Bronchial epithelial cell (primary cell): ENCODE data around the gene ISCU. TPM values are rescaled to one million over a fixed set of nuclear protein-coding genes. Genes with fewer than 3 reads are reported as not detected.

ENCODE experiments used
- DNase-seq: peaks from one replicate; pipeline ENCODE4 v3.0.0-alpha.2; 2010; ENCODE audit warnings: low read depth
- FAIRE-seq: peaks from 2 replicates; lab custom pipeline; 2011; peaks lifted over from hg19 to GRCh38; lab: Jason Lieb, UNC
- H3K27me3 ChIP-seq: 2 replicates; pipeline ENCODE4 v1.5.1; 2011; ENCODE audit warnings: low read length; ENCODE audit not compliant: control insufficient read depth, insufficient read depth
- H3K36me3 ChIP-seq: 2 replicates; pipeline ENCODE4 v1.5.1; 2011; ENCODE audit warnings: low read length; ENCODE audit not compliant: control insufficient read depth, insufficient read depth
- H3K4me3 ChIP-seq: 2 replicates; pipeline ENCODE4 v1.5.1; 2011; ENCODE audit warnings: mild to moderate bottlenecking, low read depth, low read length, control low read depth
- total RNA-seq: library from RNA; depleted of rRNA; stranded (reverse); fragments of >200 nt; gene quantifications from 2 replicates; pipeline ENCODE4 v1.2.1, GENCODE V29; 2014
- TF ChIP-seq, protein P1 (sequence below): IDR thresholded peaks from 2 replicates; pipeline ENCODE4 v1.5.1; 2011; ENCODE audit warnings: mild to moderate bottlenecking, moderate library complexity, low read length, control low read depth, inconsistent platforms; ENCODE audit not compliant: insufficient read depth, severe bottlenecking

ISCU gene
- total RNA-seq, 1 donor from 2014 or later, result 155 TPM

DNA sequence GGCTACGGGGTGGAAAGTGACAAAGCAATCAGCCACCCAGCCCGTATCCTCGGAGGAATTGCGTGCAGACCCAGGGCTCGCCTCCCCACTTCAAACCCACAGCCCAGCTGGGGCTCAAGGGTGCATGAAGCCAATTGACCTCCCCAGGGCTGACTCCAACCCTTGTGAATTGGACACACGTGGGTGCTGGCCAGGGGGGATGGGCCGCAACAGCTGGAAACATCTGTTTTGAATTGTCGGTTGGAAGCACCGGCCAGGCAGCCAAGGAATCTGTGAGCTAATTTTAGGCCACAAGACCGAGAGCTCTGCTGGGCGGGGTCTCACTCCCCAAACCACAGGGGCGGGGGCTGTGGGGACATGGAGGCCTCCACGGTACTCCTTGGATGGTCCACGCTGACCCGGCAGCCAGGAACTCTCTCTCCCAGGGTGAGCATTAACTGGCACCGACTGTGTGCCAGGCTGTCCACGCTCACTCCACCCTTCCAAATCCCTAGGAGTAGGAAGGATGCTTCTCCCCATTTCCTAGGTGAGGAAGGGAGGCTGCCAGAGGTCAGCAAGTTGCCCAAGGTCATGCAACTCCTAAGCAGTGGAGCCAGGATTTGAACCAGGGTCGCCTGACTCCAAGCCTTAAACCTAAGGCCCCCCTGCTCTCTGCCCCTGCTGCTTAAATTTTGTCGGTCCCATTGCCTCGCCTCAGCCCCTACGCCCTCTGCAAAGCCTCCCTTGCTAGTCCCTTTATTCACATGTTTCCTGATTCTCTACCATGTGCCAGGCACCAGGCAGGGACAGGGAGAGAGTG is 47.3 kb downstream of the ISCU start:
- DNase-seq (no peak), FAIRE-seq (no peak)
- TF ChIP-seq, protein P1, sequence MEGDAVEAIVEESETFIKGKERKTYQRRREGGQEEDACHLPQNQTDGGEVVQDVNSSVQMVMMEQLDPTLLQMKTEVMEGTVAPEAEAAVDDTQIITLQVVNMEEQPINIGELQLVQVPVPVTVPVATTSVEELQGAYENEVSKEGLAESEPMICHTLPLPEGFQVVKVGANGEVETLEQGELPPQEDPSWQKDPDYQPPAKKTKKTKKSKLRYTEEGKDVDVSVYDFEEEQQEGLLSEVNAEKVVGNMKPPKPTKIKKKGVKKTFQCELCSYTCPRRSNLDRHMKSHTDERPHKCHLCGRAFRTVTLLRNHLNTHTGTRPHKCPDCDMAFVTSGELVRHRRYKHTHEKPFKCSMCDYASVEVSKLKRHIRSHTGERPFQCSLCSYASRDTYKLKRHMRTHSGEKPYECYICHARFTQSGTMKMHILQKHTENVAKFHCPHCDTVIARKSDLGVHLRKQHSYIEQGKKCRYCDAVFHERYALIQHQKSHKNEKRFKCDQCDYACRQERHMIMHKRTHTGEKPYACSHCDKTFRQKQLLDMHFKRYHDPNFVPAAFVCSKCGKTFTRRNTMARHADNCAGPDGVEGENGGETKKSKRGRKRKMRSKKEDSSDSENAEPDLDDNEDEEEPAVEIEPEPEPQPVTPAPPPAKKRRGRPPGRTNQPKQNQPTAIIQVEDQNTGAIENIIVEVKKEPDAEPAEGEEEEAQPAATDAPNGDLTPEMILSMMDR, result no peak
- Histone ChIP-seq H3K27me3 (no peaks in the 10 kb centered on the region), H3K4me3 (no peak overlapping the region), H3K36me3 (no peaks in the 10 kb centered on the region)

DNA sequence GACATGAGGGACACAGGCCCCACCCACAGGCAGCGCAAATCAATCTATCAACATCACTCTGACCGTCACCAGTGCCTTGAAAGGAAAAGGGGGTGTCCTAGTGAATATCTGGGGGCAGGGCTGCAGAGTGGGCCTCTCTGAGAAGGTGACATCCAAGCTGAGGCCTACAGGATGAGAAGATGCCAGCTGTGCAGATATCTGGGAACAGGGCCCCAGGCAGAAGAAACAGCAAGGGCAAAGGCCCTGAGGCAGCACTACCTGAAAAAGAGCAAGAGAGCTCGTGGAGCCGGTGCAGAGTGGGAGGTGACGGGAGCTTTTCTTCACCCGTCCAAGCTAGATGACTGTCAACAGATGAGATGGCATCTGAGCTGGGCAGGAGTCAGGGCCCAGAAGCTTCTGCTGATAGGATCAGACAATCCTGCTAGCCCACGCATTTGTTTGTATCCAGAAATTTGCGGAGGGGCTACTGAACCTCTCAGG is 48.0 kb downstream of the ISCU start:
- H3K27me3 ChIP-seq, result no peaks in the 10 kb centered on the region
- no peak for FAIRE-seq
- H3K36me3 ChIP-seq, result no peaks in the 10 kb centered on the region
- H3K4me3 ChIP-seq, result no peak overlapping the region
- no peak for DNase-seq
- TF ChIP-seq, protein P1, result no peak

DNA sequence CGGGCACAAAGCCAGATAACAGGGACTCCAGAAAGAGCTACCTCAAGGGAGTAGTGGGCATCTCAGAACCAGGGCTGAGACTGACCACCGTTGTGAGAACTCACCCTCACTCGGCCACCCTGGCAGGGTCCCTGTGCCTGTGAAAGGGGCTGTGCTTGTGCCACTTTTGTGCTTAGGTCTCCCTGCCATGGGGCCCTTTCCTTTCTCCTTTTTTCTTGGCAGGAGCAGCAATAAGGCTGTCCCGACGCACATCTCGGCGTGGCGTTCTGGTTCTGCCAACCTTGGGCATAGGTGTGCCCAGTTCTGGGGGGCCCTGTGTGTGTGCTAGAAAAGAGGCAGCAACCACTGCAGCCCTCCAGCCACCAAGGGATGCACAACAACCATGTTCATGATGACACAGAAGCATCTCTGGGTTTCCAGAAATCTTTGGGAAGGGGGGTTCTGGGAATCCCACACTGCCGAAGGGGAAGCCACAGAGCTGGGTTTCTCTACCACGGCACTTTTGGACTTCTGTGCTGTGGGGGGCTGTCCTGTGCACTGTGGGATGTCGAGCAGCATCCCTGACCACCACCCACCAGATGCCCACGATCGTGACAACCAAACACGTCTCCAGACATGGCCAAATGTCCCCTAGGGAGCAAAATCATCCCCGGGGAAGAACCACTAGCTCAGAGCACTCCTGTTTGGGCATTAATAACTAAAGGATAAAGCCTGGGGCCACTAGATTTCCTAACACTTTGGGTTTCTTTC is 48.6 kb downstream of the ISCU start:
- peak; percentile 18 for FAIRE-seq
- no peak for DNase-seq

DNA sequence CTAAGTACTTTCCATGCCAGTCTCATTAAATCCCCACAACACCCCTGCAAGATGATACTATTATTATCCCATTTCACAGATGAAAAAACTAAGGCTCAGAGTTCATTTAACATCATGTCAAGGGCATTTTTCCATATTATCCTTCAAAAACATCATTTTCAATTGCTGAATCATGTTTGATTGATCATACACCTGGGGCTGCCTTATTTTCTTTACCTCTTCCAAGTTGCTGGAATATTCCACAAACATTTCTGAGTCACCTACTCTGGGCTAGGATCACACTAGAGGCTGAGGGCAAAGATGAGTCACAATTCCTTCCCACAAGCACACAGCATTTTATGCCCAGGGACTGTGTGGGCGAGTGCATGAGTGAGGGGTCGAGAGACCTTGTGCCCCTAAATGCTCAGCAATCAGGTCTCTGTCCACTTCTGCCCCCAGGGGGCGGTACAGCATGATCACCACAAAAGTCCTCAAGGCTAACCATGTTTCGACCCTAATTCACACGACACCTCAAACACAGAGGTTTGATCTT is 49.6 kb downstream of the ISCU start:
- no peaks in the 10 kb centered on the region for H3K27me3 ChIP-seq
- TF ChIP-seq, protein P1, result peak; percentile 36
- DNase-seq, result peak; percentile 95
- no peak for FAIRE-seq
- no peaks in the 10 kb centered on the region for H3K36me3 ChIP-seq
- H3K4me3 ChIP-seq, result no peak overlapping the region

More for the DNA sequence above, 48.6 kb downstream of the ISCU start:
- Histone ChIP-seq H3K4me3 (no peak overlapping the region), H3K36me3 (no peaks in the 10 kb centered on the region), H3K27me3 (no peaks in the 10 kb centered on the region)
- TF ChIP-seq, protein P1, result no peak

DNA sequence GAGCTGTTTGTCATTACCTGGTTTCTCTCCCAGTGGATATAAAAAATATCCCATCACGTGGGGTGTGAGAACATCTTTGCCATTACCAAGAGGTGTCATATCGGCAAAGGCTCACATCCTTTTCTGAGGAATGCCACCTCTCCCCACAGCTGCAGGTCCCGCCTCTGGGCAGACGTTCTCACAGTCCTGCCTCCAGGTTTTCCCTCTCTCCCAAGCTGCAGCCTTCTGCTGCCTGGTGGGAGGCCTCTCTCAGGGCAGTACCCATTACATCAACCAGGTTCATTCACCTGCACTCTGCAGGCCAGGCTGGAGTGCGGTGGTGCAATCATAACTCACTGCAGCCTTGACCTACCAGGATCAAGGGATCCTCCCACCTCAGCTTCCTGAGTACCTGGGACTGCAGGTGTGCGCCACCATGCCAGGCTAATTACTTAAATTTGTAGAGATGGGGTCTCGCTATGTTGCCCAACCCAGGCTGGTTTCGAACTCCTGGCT is 50.4 kb downstream of the ISCU start:
- no peak overlapping the region for H3K4me3 ChIP-seq
- no peaks in the 10 kb centered on the region for H3K27me3 ChIP-seq
- FAIRE-seq, result no peak
- DNase-seq, result no peak
- H3K36me3 ChIP-seq, result no peaks in the 10 kb centered on the region
- TF ChIP-seq, protein P1, result no peak
